A549 treated with DMSO at 1 μM for 4 hours (cell line): Measurements from ENCODE around the gene HCAR2. TPM values are rescaled to one million over a fixed set of nuclear protein-coding genes. Genes with fewer than 3 reads are reported as not detected.

Experiments used
- total RNA-seq: library from RNA; stranded (reverse); fragments of 200-300 nt; extraction: Qiagen RNA extraction; gene quantifications from 5 replicates; pipeline ENCODE4 v1.2.3, GENCODE V29; 2022; ENCODE audit warnings: low read depth

Gene HCAR2
- 0.22 to 0.49 TPM (median 0.38 TPM) in 5 replicates for total RNA-seq

GRCh38 chr12:122702890-122703611 lies at the start of gene HCAR2:
Gene HCAR2, minus strand, starts transcription at chr12:122703357. Its CDS starts 74 bp downstream, at chr12:122703283.

DNA sequence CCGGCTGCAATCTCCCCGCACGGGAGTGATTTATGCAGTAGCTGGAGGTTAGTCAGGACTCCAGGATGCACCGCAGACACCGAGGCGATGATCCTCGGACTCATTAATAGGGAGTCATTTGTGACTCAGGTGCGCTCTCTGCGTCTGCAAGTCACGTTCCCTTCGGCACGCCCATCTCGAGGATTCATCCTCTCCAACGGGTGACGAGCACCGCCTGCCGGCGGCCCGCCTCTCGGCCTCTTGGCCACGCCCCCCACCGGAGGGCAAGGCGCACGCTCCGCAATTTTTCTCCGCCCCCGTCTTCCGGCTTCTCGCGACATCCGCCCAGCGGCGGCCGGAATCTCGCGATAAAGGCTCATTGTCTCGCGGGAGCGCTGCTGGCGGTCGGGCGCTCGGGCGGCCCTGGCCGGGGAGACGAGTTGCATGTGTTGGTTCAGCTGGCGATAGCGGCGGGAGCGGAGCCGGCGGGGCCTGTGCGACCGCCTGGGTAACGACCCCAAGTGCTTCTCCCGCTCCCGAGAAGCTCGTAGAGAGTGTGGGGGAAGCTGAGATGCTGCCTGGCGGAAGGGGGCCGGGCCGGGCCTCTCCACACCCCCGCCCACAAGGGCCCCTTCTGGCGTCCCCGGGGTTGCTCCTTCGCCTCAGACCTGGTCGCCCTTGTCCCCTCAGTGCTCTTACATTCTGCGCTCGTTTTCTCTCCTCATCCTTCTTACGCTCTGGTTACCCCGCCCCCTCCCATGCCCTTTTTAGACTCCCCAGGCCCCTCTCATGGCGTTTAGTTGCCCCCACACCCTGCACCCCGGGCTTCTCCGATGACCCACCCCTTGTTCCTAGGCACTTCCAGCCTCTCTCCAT lies 49.5 kb upstream of the HCAR2 start, which contains the start of gene DENR:
DENR (plus strand) TSS at position 361 of the 855 bp plus-strand sequence. CDS start 878 bp downstream, outside the sequence.

DNA sequence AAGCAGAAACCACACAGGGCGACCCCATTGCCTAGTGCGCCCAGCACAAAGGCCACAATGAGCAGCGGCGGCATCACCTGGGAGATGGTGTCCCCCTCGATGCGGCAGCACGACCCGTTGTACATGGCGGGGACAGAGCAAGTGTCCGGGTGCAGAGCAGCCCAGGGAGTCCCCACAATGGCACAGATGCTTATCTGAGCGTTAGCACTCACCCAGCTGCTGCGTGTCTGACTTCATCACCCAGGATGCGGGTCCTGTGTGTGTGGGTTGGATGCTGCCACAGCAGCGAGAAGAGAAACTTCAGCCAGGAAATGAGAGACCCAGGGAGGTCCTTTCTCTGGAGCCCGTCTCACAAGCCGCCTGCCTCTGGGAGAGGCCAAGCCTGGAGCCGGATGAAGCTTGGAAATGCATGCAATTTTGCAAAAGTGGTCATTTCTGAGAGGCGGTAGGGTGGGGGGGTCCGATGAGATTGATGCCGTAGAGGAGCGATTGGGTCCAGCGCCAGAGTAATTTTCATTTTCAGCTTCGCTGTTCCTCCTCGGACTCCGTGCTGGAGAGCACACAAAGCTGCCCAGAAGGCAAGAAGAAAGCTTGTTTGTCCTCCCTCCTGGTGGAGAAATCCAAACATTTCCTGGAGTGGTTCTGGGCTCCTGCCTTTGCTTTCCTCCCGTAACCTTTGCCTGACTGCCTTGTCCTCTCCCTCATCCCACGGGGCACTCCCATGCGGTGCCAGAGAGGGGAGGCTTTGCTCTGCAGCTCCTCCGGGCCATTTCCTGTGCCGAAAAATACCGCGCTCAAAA lies 27.3 kb upstream of the HCAR2 start, which contains the start of gene HCAR1:
HCAR1 (minus strand) TSS at position 630 of the 800 bp plus-strand sequence; CDS start at position 125, 505 bp downstream.

DNA sequence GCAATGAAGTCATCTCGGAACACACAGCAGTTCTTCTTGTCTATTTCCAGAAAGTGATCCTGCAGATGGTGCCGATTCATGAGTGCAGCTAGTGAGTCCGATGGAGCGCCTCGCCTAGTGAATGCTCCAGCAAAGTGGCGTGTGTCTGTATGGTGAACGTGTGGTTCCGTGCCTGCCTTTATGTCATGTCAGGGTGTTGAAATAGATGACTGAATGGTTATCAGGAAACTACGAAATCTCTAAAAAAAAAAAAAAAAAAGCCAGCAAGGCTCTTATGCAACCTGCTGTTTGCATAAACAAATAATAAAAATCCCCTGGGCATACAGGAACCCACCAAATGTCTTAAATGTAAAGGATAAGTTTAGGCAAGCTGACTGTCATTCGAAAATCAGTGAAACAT lies 13.5 kb upstream of the HCAR2 start, which contains the start of gene HCAR3:
HCAR3 (minus strand) TSS at position 154 of the 400 bp plus-strand sequence; CDS start at position 80, 74 bp downstream.

Other genes starting within 250 kb of the HCAR2 start
- gene ZCCHC8, start 202.4 kb downstream of the HCAR2 start, total RNA-seq: 21.7 to 29.8 TPM (median 27.6 TPM) in 5 replicates
- 49.5 to 68.5 TPM (median 59.8 TPM) in 5 replicates for gene RSRC2, start 176.4 kb downstream of the HCAR2 start, total RNA-seq
- gene KNTC1, start 176.1 kb downstream of the HCAR2 start, total RNA-seq: 16.3 to 28.4 TPM (median 25.2 TPM) in 5 replicates
- gene HCAR3, start 13.5 kb upstream of the HCAR2 start, total RNA-seq: 0.14 to 0.36 TPM (median 0.33 TPM) in 5 replicates
- 0.02 to 0.08 TPM (median 0.06 TPM) in 5 replicates for gene HCAR1, start 27.5 kb upstream of the HCAR2 start, total RNA-seq
- 56.5 to 69.9 TPM (median 62.6 TPM) in 5 replicates for gene DENR, start 49.5 kb upstream of the HCAR2 start, total RNA-seq
- 0.03 to 0.16 TPM (median 0.08 TPM) in 5 replicates for gene CCDC62, start 71.2 kb upstream of the HCAR2 start, total RNA-seq
- 9.6 to 12.5 TPM (median 11.3 TPM) in 5 replicates for gene HIP1R, start 132.1 kb upstream of the HCAR2 start, total RNA-seq
- 33.3 to 34.9 TPM (median 34.0 TPM) in 5 replicates for gene VPS37B, start 192.8 kb upstream of the HCAR2 start, total RNA-seq